Activated CD4-positive, alpha-beta T cell treated with anti-CD3 and anti-CD28 coated beads, Interleukin-2, amount 50 U/mL, for 4 hours (primary cell): Measurements from ENCODE around the gene IRF2BP1.
"Not testable (repeated sequence)": the region's sequence is repeated elsewhere in the genome, so short reads cannot be mapped to it uniquely, and the experiment has no call there.

Source experiments
- DNase-seq, 2 experiments: peaks; one replicate each; pipeline ENCODE4 v3.0.0-alpha.2; 2020

Gene IRF2BP1

DNA sequence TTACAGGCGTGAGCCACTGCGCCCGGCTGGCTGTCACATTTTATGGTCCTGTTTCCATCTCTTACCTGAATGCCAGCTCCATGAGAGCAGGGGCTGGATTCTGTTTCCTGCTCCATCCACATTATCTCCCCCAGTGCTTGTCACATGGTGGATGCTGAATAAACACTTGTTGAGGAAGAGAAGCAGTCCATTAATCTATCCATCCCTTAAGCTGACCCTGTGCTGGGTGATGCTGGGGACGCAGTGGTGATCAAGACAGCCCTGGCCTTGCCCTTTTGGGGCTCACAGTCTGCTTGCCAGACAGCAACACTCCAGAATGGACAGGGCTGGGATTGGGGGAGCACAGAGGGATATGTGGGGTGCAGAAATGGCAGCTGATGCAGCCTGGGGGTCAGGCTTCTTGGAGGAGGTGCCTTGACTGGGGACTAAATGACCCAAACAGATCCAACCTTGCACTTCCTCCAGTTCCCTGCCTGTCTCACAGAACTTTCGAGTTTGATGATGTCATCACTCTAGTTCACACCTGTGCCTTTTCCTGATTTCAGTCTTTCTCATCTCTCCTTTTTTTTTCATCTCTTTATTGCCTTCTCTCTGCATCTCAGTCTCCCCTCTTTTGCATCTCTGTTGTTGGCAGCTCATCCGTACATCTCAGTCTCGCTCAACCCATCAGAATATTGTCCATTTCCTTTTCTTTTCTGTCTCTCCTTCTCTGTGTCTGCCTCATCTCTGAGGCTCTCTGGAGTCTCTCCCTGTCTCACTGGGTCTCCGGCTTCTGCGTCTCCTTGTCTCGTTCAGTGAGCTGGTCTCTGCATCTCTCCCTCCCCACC lies 4.6 kb downstream of the IRF2BP1 start:
- DNase-seq, result no peak

DNA sequence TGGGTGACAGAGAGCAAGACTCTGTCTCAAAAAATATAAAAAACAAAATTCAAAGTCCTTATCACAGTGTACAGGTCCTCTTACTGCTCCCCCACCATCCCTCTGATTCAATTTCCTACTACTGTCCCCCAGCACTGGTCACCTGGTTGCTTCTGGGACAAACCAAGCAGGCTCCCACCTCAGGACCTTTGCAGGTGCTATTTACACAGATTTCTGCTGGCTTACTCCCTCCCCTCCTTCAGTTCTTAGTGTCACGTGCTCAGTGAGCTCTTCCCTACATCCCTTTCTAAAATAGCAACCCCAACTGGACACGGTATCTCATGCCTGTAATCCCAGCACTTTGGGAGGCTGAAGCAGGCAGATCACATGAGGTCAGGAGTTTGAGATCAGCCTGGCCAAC lies 6.0 kb downstream of the IRF2BP1 start:
- DNase-seq, result no peak

DNA sequence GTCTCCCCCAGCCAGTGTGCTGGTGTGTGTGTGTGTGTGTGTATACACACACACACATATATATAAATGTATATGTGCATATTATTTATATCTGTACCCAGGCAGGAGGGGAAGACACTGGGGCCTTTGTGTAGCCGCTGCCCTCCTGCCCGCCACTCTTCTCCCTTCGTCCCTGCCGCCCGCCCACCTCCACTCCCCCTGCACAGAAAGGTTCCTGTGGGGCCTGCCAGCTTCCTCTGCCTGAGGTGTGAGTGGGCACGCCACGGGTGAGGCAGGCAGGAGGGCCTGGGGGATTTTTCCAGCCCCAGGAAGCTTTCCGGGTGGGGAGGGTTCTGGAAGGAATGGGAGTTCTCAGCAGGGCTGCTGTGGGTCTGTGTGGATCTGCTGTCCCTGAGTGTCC lies 6.9 kb downstream of the IRF2BP1 start:
- DNase-seq, result no peak

DNA sequence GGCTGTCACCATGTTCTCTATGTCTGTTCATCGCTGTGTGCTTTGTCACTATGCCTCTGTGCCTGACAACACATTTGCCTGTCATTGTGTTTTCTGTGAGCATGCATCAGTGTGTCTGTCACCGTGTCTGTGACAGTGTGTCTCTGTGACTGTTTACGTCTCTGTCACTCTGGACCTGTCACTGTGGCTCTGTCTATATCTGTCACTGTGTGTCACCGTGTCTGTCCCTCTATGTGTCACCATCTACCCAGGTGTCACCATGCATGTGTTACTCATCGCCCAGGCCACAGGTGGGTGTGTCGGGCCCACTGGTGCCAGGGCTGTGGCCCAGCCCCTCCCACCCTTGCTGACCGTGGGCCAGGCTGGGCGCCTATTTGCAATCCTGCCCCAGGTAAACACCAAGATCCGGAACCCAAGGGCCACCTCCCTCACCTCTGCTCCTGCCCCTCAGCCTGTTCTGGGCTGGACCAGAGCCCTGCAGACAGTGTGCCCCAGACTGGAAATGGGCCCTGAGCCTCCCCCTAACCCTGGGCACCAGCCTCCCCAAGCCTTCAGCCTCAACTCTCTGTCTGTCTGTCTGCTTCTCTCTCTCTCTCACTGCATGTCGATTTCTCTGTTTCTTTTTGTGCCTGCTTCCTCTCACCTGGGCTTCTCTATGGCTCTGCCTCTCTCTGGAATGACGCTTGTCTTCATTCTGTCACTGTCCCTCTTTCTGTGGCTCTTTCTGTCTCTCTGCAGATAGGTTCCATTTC lies 7.7 kb downstream of the IRF2BP1 start:
- DNase-seq, result no peak

DNA sequence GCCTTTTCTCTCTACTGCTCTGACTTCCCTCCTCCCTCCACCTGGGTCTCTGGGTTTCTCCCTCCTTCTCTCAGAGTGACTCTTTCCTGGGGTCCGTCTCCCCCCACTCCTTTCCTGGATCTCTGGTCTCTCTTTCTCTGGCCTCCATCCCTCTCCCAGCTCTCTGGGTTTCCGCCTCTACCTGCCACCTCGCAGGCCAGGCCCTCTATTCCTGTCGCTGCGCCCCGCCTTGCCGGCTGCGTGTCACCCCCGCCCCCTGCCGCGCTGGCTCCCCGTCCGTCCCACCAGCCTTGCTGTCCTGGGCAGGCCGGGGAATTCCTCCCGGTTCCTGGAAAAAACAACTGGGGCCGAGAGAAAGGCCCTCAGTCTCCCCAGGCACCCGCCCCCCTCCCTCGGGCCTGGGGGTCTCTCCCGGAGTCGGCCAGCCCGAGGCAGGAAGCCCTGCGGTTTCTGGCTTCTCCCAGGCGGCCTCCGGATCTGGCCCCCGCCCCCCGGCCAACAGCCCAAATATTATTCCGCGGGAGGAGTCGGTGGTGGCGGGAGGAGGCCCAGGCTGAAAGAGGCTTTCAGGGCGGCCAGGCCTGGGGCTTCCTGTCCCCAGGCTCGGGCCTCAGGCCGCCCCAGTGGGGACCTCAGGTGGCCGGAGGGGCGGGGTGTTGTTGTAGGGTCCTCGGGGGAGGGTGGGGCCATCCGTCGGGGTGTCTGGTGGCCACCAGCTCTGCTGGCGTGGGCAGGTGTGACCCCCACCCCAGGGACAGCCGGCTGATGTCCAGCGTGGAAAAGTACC lies 9.3 kb downstream of the IRF2BP1 start:
- DNase-seq, result no peak

DNA sequence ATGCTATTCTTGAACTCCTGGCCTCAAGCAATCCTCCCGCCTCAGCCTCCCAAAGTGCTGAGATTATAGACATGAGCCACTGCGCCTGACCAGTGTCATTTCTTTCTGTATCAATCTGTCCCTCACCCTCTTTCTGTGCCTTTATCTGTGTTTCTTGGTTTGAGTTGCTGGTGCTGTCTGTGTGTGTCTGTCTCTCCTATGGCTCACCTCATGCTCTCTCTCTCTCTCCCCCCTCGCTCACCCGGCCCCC lies 9.9 kb downstream of the IRF2BP1 start:
- peak in 1 of 2 experiments; percentile 25 for DNase-seq

DNA sequence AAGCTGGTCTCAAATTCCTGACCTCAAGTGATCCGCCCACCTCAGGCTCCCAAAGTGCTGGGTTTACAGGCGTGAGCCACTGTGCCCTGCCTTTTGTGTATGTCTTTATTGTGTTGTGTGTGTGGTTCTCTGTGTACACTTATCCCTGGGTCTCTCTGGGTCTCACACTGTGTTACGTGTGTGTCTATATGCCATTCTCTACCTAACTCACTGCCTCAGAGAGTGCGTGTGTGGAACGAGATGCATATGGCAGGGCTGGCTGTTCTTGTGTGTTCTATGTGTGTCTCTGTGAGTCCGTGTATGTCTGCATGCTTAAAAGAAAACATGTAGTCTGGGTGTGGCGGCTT lies 11.3 kb downstream of the IRF2BP1 start:
- no peak for DNase-seq

DNA sequence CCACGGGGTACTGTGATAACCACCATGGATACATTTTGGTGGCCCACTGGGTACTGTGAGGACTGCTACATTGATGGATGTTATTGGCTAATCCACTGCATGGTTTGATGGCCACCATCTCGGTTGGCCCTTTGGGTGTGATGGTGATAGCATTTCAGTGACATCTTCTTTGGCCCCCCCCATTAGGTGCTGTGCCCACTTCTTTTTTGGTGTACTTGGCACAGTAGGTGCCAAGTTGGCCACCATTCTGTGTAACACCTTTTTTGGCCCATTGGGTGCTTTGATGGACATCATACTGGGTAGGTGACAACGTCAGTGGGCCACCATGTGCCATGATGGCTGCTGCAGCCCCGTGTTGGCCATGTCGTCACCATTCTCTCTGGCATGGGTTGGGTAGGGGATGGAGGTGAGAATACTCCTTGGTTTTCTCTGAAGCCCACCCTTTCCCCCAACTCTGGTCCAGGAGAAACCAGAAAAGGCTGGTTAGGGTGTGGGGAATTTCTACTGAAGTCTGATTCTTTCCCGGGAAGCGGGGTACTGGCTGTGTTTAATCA lies 12.6 kb downstream of the IRF2BP1 start:
- DNase-seq, result no peak

DNA sequence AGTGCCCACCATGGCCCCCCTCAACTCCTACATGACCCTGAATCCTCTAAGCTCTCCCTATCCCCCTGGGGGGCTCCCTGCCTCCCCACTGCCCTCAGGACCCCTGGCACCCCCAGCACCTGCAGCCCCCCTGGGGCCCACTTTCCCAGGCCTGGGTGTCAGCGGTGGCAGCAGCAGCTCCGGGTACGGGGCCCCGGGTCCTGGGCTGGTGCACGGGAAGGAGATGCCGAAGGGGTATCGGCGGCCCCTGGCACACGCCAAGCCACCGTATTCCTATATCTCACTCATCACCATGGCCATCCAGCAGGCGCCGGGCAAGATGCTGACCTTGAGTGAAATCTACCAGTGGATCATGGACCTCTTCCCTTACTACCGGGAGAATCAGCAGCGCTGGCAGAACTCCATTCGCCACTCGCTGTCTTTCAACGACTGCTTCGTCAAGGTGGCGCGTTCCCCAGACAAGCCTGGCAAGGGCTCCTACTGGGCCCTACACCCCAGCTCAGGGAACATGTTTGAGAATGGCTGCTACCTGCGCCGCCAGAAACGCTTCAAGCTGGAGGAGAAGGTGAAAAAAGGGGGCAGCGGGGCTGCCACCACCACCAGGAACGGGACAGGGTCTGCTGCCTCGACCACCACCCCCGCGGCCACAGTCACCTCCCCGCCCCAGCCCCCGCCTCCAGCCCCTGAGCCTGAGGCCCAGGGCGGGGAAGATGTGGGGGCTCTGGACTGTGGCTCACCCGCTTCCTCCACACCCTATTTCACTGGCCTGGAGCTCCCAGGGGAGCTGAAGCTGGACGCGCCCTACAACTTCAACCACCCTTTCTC lies 13.6 kb downstream of the IRF2BP1 start:
- no peak for DNase-seq

DNA sequence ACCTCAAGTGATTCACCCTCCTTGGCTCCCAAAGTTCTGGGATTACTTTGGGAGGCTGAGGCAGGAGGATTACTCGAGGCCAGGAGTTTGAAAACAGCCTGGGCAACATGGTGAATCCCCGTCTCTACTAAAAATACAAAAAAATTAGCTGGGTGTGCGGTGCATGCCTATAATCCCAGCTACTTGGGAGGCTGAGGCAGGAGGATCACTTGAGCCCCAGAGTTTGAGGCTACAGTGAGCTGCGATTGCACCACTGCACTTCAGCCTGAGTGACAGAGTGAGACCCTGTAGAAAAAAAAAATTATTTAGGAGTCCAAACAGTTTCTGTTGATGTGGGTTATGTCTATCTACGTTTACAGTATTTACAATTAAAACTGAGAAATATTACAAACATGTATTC lies 15.1 kb downstream of the IRF2BP1 start:
- no peak for DNase-seq

DNA sequence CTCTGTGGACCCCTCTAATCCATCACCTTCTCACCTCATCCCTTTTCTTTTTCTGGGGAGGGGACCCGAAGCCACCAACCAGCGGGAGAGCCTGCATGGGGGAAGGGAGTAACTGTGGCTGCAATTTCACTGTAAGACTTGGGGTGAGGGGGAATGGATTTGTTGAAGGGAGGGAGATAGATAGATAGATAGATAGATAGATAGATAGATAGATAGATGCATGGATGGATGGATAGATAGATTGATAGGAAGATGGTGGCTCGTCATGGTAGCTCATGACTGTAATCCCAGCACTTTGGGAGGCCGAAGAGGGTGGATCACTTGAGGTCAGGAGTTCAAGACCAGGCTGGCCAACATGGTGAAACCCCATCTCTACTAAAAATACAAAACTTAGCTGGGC lies 18.7 kb downstream of the IRF2BP1 start:
- not testable (repeated sequence) for DNase-seq

DNA sequence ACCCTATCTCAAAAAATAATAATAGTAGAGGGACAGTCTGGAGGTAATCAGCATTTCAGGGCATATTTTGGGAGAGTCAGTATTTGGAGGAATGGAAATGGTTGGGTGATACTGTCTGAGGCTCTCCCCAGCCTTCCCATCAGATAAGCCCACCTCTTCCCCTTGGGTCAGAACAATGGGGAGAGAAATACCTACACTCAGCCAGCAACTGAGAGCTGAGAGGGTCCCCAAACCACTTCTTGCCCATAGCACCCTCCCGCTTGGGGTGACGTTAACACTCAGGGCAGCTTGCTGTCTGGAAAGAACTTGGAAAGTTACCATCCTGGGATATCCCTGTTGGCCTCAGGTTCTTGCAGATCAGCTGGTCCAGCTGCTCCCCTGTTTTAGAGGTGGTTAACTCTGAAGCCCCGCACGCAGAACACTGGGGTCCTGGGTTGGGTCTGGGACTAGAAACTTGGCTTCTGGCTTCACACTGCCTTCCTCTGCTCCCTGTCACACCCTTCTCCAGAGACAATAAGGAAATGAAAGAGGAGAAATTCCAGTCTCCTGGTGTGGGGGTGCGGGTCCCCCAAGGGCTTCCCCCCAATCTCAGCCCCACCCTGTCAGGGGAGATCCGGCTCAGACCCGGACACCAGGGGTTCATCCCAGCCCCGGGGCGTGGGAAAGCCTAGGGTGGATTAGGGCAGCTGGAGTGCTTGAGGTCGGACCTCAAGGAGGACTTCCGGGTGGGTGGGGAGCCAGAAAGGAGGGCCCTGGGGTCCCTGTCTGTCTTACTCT lies 19.4 kb downstream of the IRF2BP1 start:
- DNase-seq, result no peak

DNA sequence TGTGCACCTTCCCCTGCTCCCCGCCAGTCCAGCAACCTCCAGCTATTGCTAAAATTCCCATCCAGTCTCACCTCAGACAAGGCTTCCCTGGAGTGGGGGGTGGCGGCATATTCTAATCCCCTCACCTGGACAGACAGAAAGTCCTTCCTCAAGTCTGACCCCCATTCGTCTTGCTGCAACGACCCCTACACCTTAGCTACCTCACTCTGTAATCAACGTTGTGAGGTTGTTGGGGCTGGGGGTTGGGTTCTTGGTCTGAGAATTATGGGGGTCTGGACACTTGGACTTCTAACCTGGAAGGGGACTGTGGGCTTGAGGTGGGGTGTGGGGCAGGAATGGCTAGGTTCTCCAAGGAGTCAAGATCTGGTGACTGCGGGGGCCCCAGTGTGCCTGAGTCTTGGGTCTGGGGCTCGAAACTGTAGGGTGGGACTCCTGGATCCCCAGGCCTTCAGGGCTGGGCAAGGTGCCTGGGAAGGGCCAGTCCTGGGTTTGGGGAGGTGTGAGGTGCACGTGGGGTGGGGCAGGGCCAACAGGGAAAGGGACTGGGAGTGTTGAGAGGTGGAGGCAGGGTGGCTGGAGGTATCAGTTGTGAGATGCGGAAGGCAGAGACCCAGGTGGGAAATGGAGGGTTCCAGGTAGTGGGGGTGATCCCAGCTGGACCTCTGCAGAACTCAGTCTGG lies 20.5 kb downstream of the IRF2BP1 start:
- no peak for DNase-seq

DNA sequence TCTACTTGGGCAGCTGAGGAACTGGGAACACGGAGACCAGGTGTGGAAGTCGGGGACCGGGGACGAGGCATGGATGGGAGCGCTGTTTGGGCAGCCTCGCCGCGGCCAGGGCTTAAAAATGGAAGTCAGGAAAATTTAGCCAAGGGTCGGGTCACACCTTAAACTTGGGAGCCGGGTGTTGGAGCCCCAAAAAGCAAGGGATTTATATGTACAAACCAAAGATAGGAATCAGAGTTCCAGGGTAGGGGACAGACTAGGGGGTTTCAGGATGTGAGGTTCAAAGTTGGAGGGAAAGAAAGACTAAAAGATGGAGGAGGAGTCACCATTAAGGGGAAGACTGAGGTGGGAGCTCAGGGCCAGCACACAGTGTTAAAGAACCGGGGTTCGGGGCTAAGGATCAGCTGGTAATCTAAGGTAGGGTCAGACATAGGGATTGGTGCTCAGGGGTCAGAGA lies 21.3 kb downstream of the IRF2BP1 start:
- DNase-seq, result no peak

DNA sequence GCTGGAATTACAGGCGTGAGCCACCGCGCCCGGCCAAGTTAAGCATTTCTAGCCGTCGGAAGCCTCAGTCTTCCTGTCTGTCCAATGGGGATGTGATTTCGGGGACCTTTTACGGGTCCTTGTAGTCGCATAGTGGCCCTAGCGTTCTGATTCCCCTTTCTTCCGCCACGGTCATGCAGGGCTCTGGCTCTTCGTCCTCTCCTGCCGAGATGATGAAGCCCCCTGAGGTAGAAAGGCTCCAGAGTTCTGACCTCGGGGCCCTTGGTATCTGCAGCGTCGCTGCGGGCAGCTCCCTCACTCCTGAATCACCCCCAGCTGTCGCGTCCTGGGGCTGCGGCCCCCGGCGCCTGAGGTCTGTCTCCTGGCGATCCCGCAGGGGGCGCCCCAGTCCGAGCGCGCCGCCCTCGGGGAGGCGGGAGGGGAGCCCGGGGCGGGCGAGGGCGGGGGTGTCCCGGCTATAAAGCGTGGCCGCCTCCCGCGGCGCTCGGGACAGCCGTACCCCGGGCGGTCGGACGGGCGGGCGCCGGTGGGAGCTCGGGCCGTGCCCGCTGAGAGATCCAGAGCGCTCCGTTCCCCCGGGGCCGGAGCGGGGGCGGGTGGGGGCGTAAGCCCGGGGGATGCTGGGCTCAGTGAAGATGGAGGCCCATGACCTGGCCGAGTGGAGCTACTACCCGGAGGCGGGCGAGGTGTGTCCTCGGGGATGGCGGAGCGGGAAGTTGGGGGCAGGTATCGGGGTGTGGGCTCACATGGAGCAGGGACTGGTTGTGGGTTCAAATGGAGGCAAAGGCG lies 21.9 kb downstream of the IRF2BP1 start, which contains the start of gene FOXA3:
Gene FOXA3, plus strand, starts transcription at position 487 of the 789 bp plus-strand sequence. Its CDS starts 131 bp downstream, at position 618.
- DNase-seq, result peak in 1 of 2 experiments; percentile 27

DNA sequence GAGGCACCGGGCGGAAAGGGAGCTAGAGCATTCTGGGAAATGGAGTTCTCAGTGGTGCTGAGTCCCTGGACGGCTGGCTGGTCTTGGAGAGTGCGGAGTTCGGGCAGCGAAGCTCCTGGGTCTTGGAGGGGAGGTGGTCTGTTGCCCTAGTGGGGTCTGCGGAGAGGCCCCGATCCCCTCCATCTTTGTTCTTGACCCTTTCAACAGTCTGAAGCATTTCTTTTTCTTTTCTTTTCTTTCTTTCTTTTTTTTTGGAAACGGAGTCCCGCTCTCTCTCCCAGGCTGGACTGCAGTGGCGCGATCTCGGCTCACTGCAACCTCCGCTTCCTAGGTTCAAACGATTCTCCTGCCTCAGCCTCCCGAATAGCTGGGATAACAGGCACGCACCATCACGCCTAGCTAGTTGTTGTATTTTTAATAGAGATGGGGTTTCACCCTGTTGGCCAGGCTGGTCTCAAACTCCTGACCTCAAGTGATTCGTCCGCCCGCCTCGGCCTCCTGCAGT lies 22.6 kb downstream of the IRF2BP1 start:
- no peak for DNase-seq

DNA sequence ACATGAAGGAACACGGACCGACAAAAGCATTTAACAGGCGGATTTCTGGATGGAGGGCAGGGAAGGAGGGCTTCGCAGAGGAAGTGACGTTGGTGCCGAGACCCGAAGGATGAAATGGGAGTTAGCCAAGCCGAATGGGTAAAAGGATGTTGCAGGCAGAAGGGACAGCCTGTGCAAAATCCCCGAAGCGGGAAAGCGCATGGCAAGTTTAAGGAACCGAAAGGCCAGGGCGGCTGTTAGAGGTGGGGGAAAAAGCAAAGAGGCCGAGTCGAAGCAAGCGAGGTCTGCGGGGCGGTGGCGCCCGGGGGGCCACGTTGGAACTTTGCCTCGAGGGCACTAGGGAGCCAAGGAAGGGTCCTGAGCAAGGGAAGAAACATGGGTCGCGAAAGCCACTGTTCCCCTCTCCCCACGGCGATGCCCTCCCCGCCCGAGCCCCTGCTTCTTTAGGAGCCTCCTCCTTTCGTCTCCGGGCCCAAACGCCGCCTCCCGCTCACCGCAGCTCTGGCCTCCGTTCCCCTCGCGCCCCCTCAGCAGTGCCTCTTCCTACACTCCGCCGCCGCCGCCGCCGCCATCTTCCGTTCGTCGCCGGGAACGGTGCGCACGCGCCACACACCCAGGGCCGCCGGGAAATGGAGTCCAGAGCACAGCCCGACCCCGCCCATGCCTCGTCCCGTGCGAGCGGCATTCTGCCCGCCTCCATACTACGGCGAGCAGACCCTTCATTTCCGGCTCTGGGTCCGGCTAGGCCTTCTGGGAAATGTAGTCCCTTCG lies 23.2 kb downstream of the IRF2BP1 start, which contains the start of gene SYMPK:
Gene SYMPK, minus strand, starts transcription at position 584 of the 771 bp plus-strand sequence. CDS start 8,652 bp downstream, outside the sequence.
- peak; percentile 98 for DNase-seq

DNA sequence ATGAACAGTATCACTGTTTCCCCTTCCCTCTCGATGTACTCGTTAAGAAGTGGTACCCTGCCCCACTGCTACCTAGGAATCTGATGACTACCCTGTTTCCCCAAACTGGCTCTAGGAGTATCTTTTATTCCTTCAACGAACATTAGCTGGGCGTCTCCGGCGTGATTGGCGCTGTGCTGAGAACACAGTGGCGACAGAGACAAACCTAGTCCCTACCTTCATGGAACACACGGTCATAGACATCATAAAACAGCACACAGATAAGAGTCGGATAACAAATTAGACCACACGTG lies 23.7 kb downstream of the IRF2BP1 start:
- DNase-seq, result no peak
